PC-3 (cell line): ENCODE results near the gene MTRFR. TPM values are rescaled to one million over a fixed set of nuclear protein-coding genes. Genes with fewer than 3 reads are reported as not detected.
"Not testable (repeated sequence)": the region's sequence is repeated elsewhere in the genome, so short reads cannot be mapped to it uniquely, and the experiment has no call there.

ENCODE experiments used
- ATAC-seq: fragments of 200-7000 bp; cut with Tn5 transposase; 2 replicates; pipeline ENCODE4 v1.9.1; 2020; ENCODE audit warnings: mild to moderate bottlenecking, moderate library complexity
- BruUV-seq: library from RNA; stranded (reverse); fragments of 400-500 nt; replicated peaks from 2 replicates; lab custom pipeline; 2021; lab: Mats Ljungman, UMichigan
- CTCF ChIA-PET: fragments of 300-600 bp; sonication (Branson Sonifier 250); formaldehyde crosslinking; loops from one replicate; lab custom pipeline; 2022; ENCODE audit warnings: antibody characterized with exemption; lab: Charles Lee
- POLR2A ChIA-PET: fragments of 300-600 bp; sonication (Branson Sonifier 250); formaldehyde crosslinking; loops from one replicate; lab custom pipeline; 2022; ENCODE audit warnings: antibody characterized with exemption; ENCODE audit not compliant: unreplicated experiment; lab: Charles Lee
- DNase-seq: peaks from one replicate; pipeline ENCODE4 v3.0.0-alpha.2; 2015
- H2AFZ ChIP-seq: fragments of 300-600 bp; sonication (generic); 2 replicates; pipeline ENCODE4 v1.6.0; 2016; ENCODE audit warnings: antibody characterized with exemption, low read length
- H3F3A ChIP-seq: fragments of 300-600 bp; sonication (generic); one replicate; pipeline ENCODE4 v1.6.0; 2017; ENCODE audit warnings: antibody characterized with exemption, low read length, control low read depth, mild to moderate bottlenecking; ENCODE audit not compliant: unreplicated experiment
- H3K27ac ChIP-seq: fragments of 300-600 bp; sonication (generic); 2 replicates; pipeline ENCODE4 v1.5.1; 2016; ENCODE audit warnings: mild to moderate bottlenecking, low read length
- H3K27me3 ChIP-seq: fragments of 300-600 bp; sonication (generic); 2 replicates; pipeline ENCODE4 v1.6.1; 2016; ENCODE audit warnings: low read length, mixed read lengths
- H3K36me3 ChIP-seq: fragments of 300-600 bp; sonication (generic); 2 replicates; pipeline ENCODE4 v1.6.1; 2016; ENCODE audit warnings: low read depth, mixed run types, low read length, mixed read lengths
- H3K4me1 ChIP-seq: fragments of 300-600 bp; sonication (generic); 2 replicates; pipeline ENCODE4 v1.5.1; 2016; ENCODE audit warnings: low read length; ENCODE audit not compliant: insufficient read depth
- H3K4me2 ChIP-seq: fragments of 300-600 bp; sonication (generic); 2 replicates; pipeline ENCODE4 v1.6.0; 2016; ENCODE audit warnings: low read length
- H3K4me3 ChIP-seq: fragments of 300-600 bp; sonication (generic); 2 replicates; pipeline ENCODE4 v1.5.1; 2016; ENCODE audit warnings: mild to moderate bottlenecking, low read length, mixed read lengths
- H3K79me2 ChIP-seq: fragments of 300-600 bp; sonication (generic); 2 replicates; pipeline ENCODE4 v1.6.1; 2017; ENCODE audit warnings: low read length, mixed read lengths
- H3K9ac ChIP-seq: fragments of 300-600 bp; sonication (generic); 2 replicates; pipeline ENCODE4 v1.6.0; 2016; ENCODE audit warnings: mild to moderate bottlenecking, low read length
- H3K9me2 ChIP-seq: fragments of 300-600 bp; sonication (generic); replicated peaks from 2 replicates; pipeline ENCODE4 v1.6.1; 2016; ENCODE audit warnings: mixed run types, low read length, mixed read lengths
- H3K9me3 ChIP-seq: fragments of 300-600 bp; sonication (generic); 2 replicates; pipeline ENCODE4 v1.6.1; 2016; ENCODE audit warnings: low read length, mixed read lengths
- H4K20me1 ChIP-seq: fragments of 300-600 bp; sonication (generic); 2 replicates; pipeline ENCODE4 v1.6.1; 2016; ENCODE audit warnings: low read length, mixed read lengths
- CTCF ChIP-seq: fragments of 300-600 bp; sonication (generic); conservative IDR thresholded peaks from 2 replicates; pipeline ENCODE4 v1.5.1; 2017; ENCODE audit warnings: antibody characterized with exemption, low read depth, mild to moderate bottlenecking, low read length
- EZH2 ChIP-seq: fragments of 300-600 bp; sonication (generic); IDR thresholded peaks from one replicate; pipeline ENCODE4 v1.6.1; 2017; ENCODE audit warnings: antibody characterized with exemption, mild to moderate bottlenecking, low read length; ENCODE audit not compliant: unreplicated experiment
- EZH2phosphoT487 ChIP-seq: fragments of 300-600 bp; sonication (generic); IDR thresholded peaks from 2 replicates; pipeline ENCODE4 v1.6.1; 2018; ENCODE audit warnings: mild to moderate bottlenecking, antibody characterized with exemption, low read length, borderline replicate concordance
- intact Hi-C: fragments of 100-400 bp; cut with micrococcal nuclease; formaldehyde crosslinking; loops from 2 replicates; pipeline ENCODE4 v1.9.0; 2023
- total RNA-seq: library from RNA; depleted of rRNA; stranded (reverse); fragments of >200 nt; gene quantifications from 2 replicates; pipeline ENCODE4 v1.2.3, GENCODE V29; 2014

Gene MTRFR
- total RNA-seq, 1 experiment from 2014 or later: 23.2 TPM

- no peaks in the 10 kb centered on the region for H4K20me1 ChIP-seq
- no peaks in the 10 kb centered on the region for H3K9me2 ChIP-seq
- ChIA-PET CTCF (no interaction called here), POLR2A (no interaction called here)
- no peak overlapping the region for H3K4me2 ChIP-seq
- H3K4me3 ChIP-seq: no peak overlapping the region
- H3K9me3 ChIP-seq: no peaks in the 10 kb centered on the region
- no peaks in the 10 kb centered on the region for H3K4me1 ChIP-seq
- H3K9ac ChIP-seq: no peak overlapping the region
- ATAC-seq: no peak
- intact Hi-C loops: no loop called here
- no peaks in the 10 kb centered on the region for H3K27me3 ChIP-seq
- H3K36me3 ChIP-seq: peaks cover 24% of the 10 kb centered on the region
- no peak overlapping the region for H2AFZ ChIP-seq
- no peak for DNase-seq
- no peaks in the 10 kb centered on the region for H3K79me2 ChIP-seq
- TF ChIP-seq EZH2: no peak
- no peak for TF ChIP-seq EZH2phosphoT487
- TF ChIP-seq CTCF: no peak
- no peaks in the 10 kb centered on the region for H3F3A ChIP-seq
- no TSS peak for BruUV-seq
- no peak overlapping the region for H3K27ac ChIP-seq
These were observed 33.3 kb upstream of the MTRFR start for GRCh38 chr12:123199936-123200335.

DNA sequence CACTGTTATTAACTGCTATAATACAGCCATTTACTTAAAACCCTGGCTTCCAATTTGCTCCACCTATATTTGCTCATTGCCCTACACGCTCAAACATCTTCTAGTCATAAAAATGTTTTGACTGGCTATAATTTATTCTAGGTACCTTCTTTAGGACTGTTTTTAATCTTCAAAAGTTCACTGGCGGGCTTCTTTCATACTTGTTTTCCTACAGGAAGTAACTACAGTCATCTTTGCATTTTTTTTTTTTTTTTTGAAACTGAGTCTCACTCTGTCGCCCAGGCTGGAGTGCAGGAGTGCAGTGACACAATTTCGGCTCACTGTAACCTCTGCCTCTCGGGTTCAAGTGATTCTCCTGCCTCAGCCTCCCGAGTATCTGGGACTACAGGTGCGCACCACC, 32.8 kb upstream of the MTRFR start:
- no peaks in the 10 kb centered on the region for H4K20me1 ChIP-seq
- no peak overlapping the region for H3K27ac ChIP-seq
- no peak for ATAC-seq
- TF ChIP-seq EZH2phosphoT487 (no peak), EZH2 (no peak), CTCF (no peak)
- no peaks in the 10 kb centered on the region for H3K79me2 ChIP-seq
- H2AFZ ChIP-seq: no peak overlapping the region
- no peak overlapping the region for H3K4me2 ChIP-seq
- H3K4me1 ChIP-seq: no peaks in the 10 kb centered on the region
- BruUV-seq: no TSS peak
- no peak overlapping the region for H3K9ac ChIP-seq
- intact Hi-C loops: no loop called here
- no peak for DNase-seq
- H3K9me2 ChIP-seq: no peaks in the 10 kb centered on the region
- H3K4me3 ChIP-seq: no peak overlapping the region
- H3K27me3 ChIP-seq: no peaks in the 10 kb centered on the region
- H3K9me3 ChIP-seq: no peaks in the 10 kb centered on the region
- H3K36me3 ChIP-seq: peaks cover 24% of the 10 kb centered on the region
- ChIA-PET CTCF (no interaction called here), POLR2A (no interaction called here)
- no peaks in the 10 kb centered on the region for H3F3A ChIP-seq

- BruUV-seq, H3K9ac ChIP-seq, H3K9me2 ChIP-seq, H3K27me3 ChIP-seq, H4K20me1 ChIP-seq, POLR2A ChIA-PET, H3K4me3 ChIP-seq, H3K79me2 ChIP-seq, CTCF ChIA-PET, H3F3A ChIP-seq, DNase-seq, H3K9me3 ChIP-seq, H3K4me2 ChIP-seq, intact Hi-C loops, H3K4me1 ChIP-seq, ATAC-seq, H2AFZ ChIP-seq, H3K27ac ChIP-seq: not testable (repeated sequence)
- H3K36me3 ChIP-seq: peaks cover 21% of the 10 kb centered on the region
These were observed 26.4 kb upstream of the MTRFR start for GRCh38 chr12:123206794-123207193.

GRCh38 chr12:123207815-123208214, 25.4 kb upstream of the MTRFR start:
- H3K4me3 ChIP-seq, DNase-seq, H4K20me1 ChIP-seq, H3K9ac ChIP-seq, H3K27ac ChIP-seq, H3K79me2 ChIP-seq, ATAC-seq, H2AFZ ChIP-seq, POLR2A ChIA-PET, CTCF ChIA-PET, BruUV-seq, H3K9me2 ChIP-seq, H3K4me1 ChIP-seq, H3K27me3 ChIP-seq, H3K4me2 ChIP-seq, H3K9me3 ChIP-seq, H3F3A ChIP-seq, intact Hi-C loops: not testable (repeated sequence)
- peaks cover 11% of the 10 kb centered on the region; the same call in 1 of the 2 replicates for H3K36me3 ChIP-seq
